CD14-positive monocyte (primary cell): ENCODE measurements around the gene P2RY10. TPM values are rescaled to one million over a fixed set of nuclear protein-coding genes. Genes with fewer than 3 reads are reported as not detected.
A peak's percentile ranks its signal among the peaks of the same experiment; 100 is the strongest.

Experiments
- DNase-seq, 3 donors: peaks; one replicate each; pipeline ENCODE4 v3.0.0-alpha.2; 2011 to 2022
- H2AFZ ChIP-seq: 2 replicates; pipeline ENCODE4 v1.6.0; 2012; ENCODE audit warnings: mild to moderate bottlenecking, low read depth, low read length, inconsistent platforms; ENCODE audit not compliant: insufficient read depth, poor library complexity, severe bottlenecking
- H3K27ac ChIP-seq, 2 donors: 1 replicate in 1 of 2; 2 replicates in 1 of 2; pipeline ENCODE4 v1.5.1; 2012 to 2013; ENCODE audit warnings: low read length in 2 of 2, control low read depth in 1 of 2, inconsistent platforms in 1 of 2, low read depth in 1 of 2, mild to moderate bottlenecking in 1 of 2
- H3K27me3 ChIP-seq, 2 donors: one replicate each; pipeline versions ENCODE4 v1.6.0 to v1.6.1; 2011 to 2013; ENCODE audit warnings: low read length in 2 of 2; ENCODE audit not compliant: control insufficient read depth in 2 of 2, insufficient read depth in 2 of 2
- H3K36me3 ChIP-seq, 2 donors: replicated peaks in 1 of 2; 1 replicate in 1 of 2; 2 replicates in 1 of 2; pipeline versions ENCODE4 v1.5.1 to v1.6.1; 2012 to 2013; ENCODE audit warnings: low read length in 2 of 2, control low read depth in 1 of 2, inconsistent platforms in 1 of 2, mild to moderate bottlenecking in 1 of 2; ENCODE audit not compliant: insufficient read depth in 2 of 2, control insufficient read depth in 1 of 2
- H3K4me1 ChIP-seq, 2 donors: 1 replicate in 1 of 2; 2 replicates in 1 of 2; pipeline versions ENCODE4 v1.5.1 to v1.6.1; 2012 to 2013; ENCODE audit warnings: low read length in 2 of 2, control low read depth in 1 of 2, inconsistent platforms in 1 of 2, mild to moderate bottlenecking in 1 of 2, moderate library complexity in 1 of 2; ENCODE audit not compliant: insufficient read depth in 2 of 2, control insufficient read depth in 1 of 2
- H3K4me2 ChIP-seq: replicated peaks from 2 replicates; pipeline ENCODE3; 2012; ENCODE audit warnings: low read length, moderate library complexity, mild to moderate bottlenecking; ENCODE audit not compliant: poor library complexity, severe bottlenecking; ENCODE audit errors: extremely low read depth
- H3K4me3 ChIP-seq, 3 experiments: fragments of 200-600 bp in 1 of 3; sonication (generic) in 1 of 3; replicated peaks in 1 of 3; 1 replicate in 2 of 3; 2 replicates in 1 of 3; pipeline ENCODE4 v1.5.1; 2011 to 2013; ENCODE audit warnings: low read length in 3 of 3, mild to moderate bottlenecking in 3 of 3, control low read depth in 2 of 3, low read depth in 2 of 3, inconsistent platforms in 1 of 3, moderate library complexity in 1 of 3
- H3K79me2 ChIP-seq: 2 replicates; pipeline ENCODE4 v1.6.0; 2012; ENCODE audit warnings: mild to moderate bottlenecking, control low read depth, inconsistent platforms, low read length, moderate library complexity; ENCODE audit not compliant: insufficient read depth
- H3K9ac ChIP-seq: 2 replicates; pipeline ENCODE4 v1.6.0; 2017; ENCODE audit warnings: low read length, mild to moderate bottlenecking; ENCODE audit not compliant: insufficient read depth, poor library complexity, severe bottlenecking
- H3K9me3 ChIP-seq, 2 donors: replicated peaks in 1 of 2; 1 replicate in 1 of 2; 2 replicates in 1 of 2; pipeline versions ENCODE4 v1.5.1 to v1.6.1; 2012 to 2013; ENCODE audit warnings: low read length in 2 of 2, control low read depth in 1 of 2; ENCODE audit not compliant: control insufficient read depth in 1 of 2, insufficient read depth in 1 of 2
- H4K20me1 ChIP-seq: 2 replicates; pipeline ENCODE4 v1.6.0; 2012; ENCODE audit warnings: mild to moderate bottlenecking, low read length, control low read depth, moderate library complexity; ENCODE audit not compliant: insufficient read depth
- H3K27ac Mint-ChIP-seq, 7 donors: one replicate each; pipeline ENCODE4 v1.8.0; 2020; ENCODE audit warnings: mild to moderate bottlenecking in 7 of 7, mixed read lengths in 7 of 7, moderate library complexity in 6 of 7, inconsistent platforms in 2 of 7
- H3K27me3 Mint-ChIP-seq, 3 donors: one replicate each; pipeline ENCODE4 v1.8.0; 2021 to 2022; ENCODE audit warnings: low read depth in 3 of 3, mild to moderate bottlenecking in 3 of 3, mixed read lengths in 3 of 3, moderate library complexity in 3 of 3, inconsistent platforms in 1 of 3
- H3K36me3 Mint-ChIP-seq, 2 donors: one replicate each; pipeline ENCODE4 v1.8.0; 2020; ENCODE audit warnings: mixed read lengths in 2 of 2, inconsistent platforms in 1 of 2, mild to moderate bottlenecking in 1 of 2
- H3K4me1 Mint-ChIP-seq: one replicate; pipeline ENCODE4 v1.8.0; 2020; ENCODE audit warnings: mild to moderate bottlenecking, mixed read lengths
- H3K4me3 Mint-ChIP-seq, 2 donors: one replicate each; pipeline ENCODE4 v1.8.0; 2020; ENCODE audit warnings: mild to moderate bottlenecking in 2 of 2, mixed read lengths in 2 of 2, moderate library complexity in 1 of 2
- H3K9me3 Mint-ChIP-seq, 7 donors: one replicate each; pipeline ENCODE4 v1.8.0; 2020 to 2022; ENCODE audit warnings: mixed read lengths in 7 of 7, mild to moderate bottlenecking in 6 of 7, moderate library complexity in 6 of 7, inconsistent platforms in 2 of 7
- WGBS: methylation state at CpG from one replicate; pipeline ENCODE4 v1.1.5; 2013; ENCODE audit warnings: missing lambda C conversion rate; ENCODE audit not compliant: insufficient coverage; 5-methylcytosine and 5-hydroxymethylcytosine counted together
- intact Hi-C, 2 donors: fragments of 100-400 bp; cut with micrococcal nuclease; formaldehyde crosslinking; loops; one replicate each; pipeline versions ENCODE4 v1.15.0 to v1.15.1; 2023
- polyA plus RNA-seq, 3 donors: library from polyadenylated mRNA; depleted of rRNA in 1 of 3; unstranded in 2 of 3; stranded (reverse) in 1 of 3; fragments of 300-500 nt in 2 of 3; fragments of >200 nt in 1 of 3; fragmentation: Illumina TruSeq in 2 of 3; gene quantifications; 1 replicate in 2 of 3; 2 replicates in 1 of 3; pipeline ENCODE4 v1.2.3, GENCODE V29; 2012 to 2021
- TF ChIP-seq, protein P1 (sequence below): fragments of 200-600 bp; IDR thresholded peaks from one replicate; pipeline ENCODE4 v1.8.0; 2022; ENCODE audit warnings: antibody characterized with exemption, mild to moderate bottlenecking

P2RY10 gene
- polyA plus RNA-seq, 3 donors = 0.33 to 0.50 (median 0.33) TPM

DNA sequence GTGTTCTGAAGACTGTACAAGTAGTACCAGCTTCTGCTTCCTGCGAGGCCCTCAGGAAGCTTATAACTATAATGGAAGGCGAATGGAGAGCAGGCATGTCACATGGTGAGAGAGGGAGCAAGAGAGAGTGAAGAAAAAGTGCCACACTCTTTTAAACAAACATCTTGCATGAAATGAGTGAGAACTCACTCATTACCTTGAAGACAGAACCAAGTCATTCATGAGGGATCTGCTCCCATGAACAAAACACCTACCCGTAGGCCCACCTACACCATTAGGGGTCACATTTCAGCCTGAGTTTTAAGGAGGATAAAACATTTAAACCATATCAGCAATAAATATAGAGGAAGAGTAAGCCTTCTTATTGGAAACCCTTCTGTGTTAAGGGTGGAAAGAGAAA lies 19.4 kb downstream of the P2RY10 start:
- H3K9me3 ChIP-seq = peaks cover 3 to 7% of the 10 kb centered on the region in 2 donors
- peak overlapping the region in 1 of 7 donors; percentile 65 for H3K27ac Mint-ChIP-seq
- TF ChIP-seq, protein P1, sequence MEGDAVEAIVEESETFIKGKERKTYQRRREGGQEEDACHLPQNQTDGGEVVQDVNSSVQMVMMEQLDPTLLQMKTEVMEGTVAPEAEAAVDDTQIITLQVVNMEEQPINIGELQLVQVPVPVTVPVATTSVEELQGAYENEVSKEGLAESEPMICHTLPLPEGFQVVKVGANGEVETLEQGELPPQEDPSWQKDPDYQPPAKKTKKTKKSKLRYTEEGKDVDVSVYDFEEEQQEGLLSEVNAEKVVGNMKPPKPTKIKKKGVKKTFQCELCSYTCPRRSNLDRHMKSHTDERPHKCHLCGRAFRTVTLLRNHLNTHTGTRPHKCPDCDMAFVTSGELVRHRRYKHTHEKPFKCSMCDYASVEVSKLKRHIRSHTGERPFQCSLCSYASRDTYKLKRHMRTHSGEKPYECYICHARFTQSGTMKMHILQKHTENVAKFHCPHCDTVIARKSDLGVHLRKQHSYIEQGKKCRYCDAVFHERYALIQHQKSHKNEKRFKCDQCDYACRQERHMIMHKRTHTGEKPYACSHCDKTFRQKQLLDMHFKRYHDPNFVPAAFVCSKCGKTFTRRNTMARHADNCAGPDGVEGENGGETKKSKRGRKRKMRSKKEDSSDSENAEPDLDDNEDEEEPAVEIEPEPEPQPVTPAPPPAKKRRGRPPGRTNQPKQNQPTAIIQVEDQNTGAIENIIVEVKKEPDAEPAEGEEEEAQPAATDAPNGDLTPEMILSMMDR = no peak
- DNase-seq = no peak
- WGBS = no CpG with 5 or more reads among the region's 3 CpGs
- H3K27me3 Mint-ChIP-seq = peaks cover 0 to 1% (median 0%) of the 10 kb centered on the region in 3 donors
- intact Hi-C loops = no loop called here
- no peaks in the 10 kb centered on the region for H3K4me1 Mint-ChIP-seq
- H3K4me3 ChIP-seq = no peak overlapping the region
- H3K4me2 ChIP-seq = no peak overlapping the region
- no peaks in the 10 kb centered on the region for H3K27me3 ChIP-seq
- no peaks in the 10 kb centered on the region for H3K79me2 ChIP-seq
- no peaks in the 10 kb centered on the region for H4K20me1 ChIP-seq
- no peak overlapping the region for H3K9ac ChIP-seq
- no peaks in the 10 kb centered on the region for H3K36me3 ChIP-seq
- no peaks in the 10 kb centered on the region for H3K4me1 ChIP-seq
- no peak overlapping the region for H3K4me3 Mint-ChIP-seq
- H2AFZ ChIP-seq = no peak overlapping the region
- no peak overlapping the region for H3K27ac ChIP-seq
- peaks cover 6 to 16% (median 12%) of the 10 kb centered on the region in 7 donors for H3K9me3 Mint-ChIP-seq
- no peaks in the 10 kb centered on the region for H3K36me3 Mint-ChIP-seq

DNA sequence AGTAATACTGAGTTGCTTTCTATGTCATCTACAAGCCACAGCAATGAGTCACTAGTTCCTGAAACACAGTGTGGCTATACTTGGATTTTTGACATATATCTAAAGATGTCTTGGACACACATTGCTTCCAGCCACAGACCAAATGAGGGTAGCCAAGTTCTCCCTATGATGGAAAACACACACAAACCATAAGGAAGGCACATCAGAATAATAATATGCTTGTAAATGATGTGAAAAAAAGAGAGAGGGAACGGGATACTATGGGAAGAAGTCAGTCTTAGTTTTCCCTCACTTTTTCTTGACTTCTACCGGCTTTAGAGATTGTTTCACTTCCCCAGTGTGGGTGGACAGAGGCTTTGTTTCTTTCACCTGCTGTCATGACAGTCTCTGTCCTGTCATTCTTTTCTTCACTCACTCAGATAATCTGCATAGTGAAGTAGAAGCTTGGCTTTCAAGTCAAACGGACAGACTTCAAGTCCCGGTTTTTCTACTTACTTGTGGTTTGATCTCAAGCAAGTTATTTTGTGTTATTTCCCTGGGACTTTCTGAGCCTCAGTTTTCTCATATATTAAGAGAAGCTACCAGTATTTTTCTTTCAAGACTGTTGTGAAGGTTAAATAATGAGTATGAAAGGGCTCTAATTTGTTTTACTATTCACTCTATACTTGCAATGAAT lies 34.7 kb downstream of the P2RY10 start:
- no peaks in the 10 kb centered on the region for H3K27me3 ChIP-seq
- H3K36me3 Mint-ChIP-seq = no peaks in the 10 kb centered on the region
- H3K4me3 Mint-ChIP-seq = peak overlapping the region in 1 of 2 donors; percentile 53
- no peaks in the 10 kb centered on the region for H3K4me1 ChIP-seq
- WGBS = no CpG with 5 or more reads among the region's 4 CpGs
- no peak overlapping the region for H3K27ac Mint-ChIP-seq
- no peaks in the 10 kb centered on the region for H3K9me3 ChIP-seq
- H3K36me3 ChIP-seq = no peaks in the 10 kb centered on the region
- intact Hi-C loops = no loop called here
- H2AFZ ChIP-seq = no peak overlapping the region
- TF ChIP-seq, protein P1 = no peak
- peaks cover 0 to 6% (median 2%) of the 10 kb centered on the region in 7 donors for H3K9me3 Mint-ChIP-seq
- H3K9ac ChIP-seq = no peak overlapping the region
- H3K4me1 Mint-ChIP-seq = peaks cover 6% of the 10 kb centered on the region
- no peak overlapping the region for H3K27ac ChIP-seq
- no peaks in the 10 kb centered on the region for H4K20me1 ChIP-seq
- no peaks in the 10 kb centered on the region for H3K27me3 Mint-ChIP-seq
- peak in 2 of 3 donors; percentile 1 to 5 for DNase-seq
- H3K79me2 ChIP-seq = no peaks in the 10 kb centered on the region
- H3K4me3 ChIP-seq = no peak overlapping the region
- no peak overlapping the region for H3K4me2 ChIP-seq
